ENCODE results near the gene RNF215. TPM values are rescaled to one million over a fixed set of nuclear protein-coding genes. Genes with fewer than 3 reads are reported as not detected.
A peak's percentile ranks its signal among the peaks of the same experiment; 100 is the strongest.

The RNF215 gene
- polyA plus RNA-seq, 1 experiment: 15.8 TPM

- H3K4me3 ChIP-seq (ENCODE audit: low read depth, low read length): no peak overlapping the region
- TF ChIP-seq CTCF (IDR thresholded peaks at IDR 0.05; ENCODE audit: insufficient read depth, low read depth, low read length): no peak
- DNase-seq (ENCODE audit: low read depth): no peak
- H3K36me3 ChIP-seq (ENCODE audit: control insufficient read depth, insufficient read depth, low read length): peaks cover 14% of the 10 kb centered on the region
- ChIA-PET CTCF (interaction anchor here (0.6 to 1.7 kb wide), 3 partner anchors 31 to 266 kb away, joined by 3 to 4 read pairs (median 3); partner anchors contain the start of gene RNF215), POLR2A (interaction anchor here (0.6 kb wide), 1 partner anchor 18 kb away, joined by 3 read pairs; no protein-coding TSS in a partner anchor)
- no peaks in the 10 kb centered on the region for H3K27me3 ChIP-seq (ENCODE audit: control insufficient read depth, insufficient read depth, low read length)
These were observed 32.6 kb downstream of the RNF215 start for GRCh38 chr22:30354644-30355043.

- Histone ChIP-seq H3K4me3 (ENCODE audit: low read depth, low read length) (no peak overlapping the region), H3K27me3 (ENCODE audit: control insufficient read depth, insufficient read depth, low read length) (no peaks in the 10 kb centered on the region), H3K36me3 (ENCODE audit: control insufficient read depth, insufficient read depth, low read length) (peaks cover 15% of the 10 kb centered on the region)
- peak; percentile 62 for DNase-seq (ENCODE audit: low read depth)
- ChIA-PET CTCF (interaction anchor here (1.2 kb wide), 1 partner anchor 88 kb away, joined by 4 read pairs; no protein-coding TSS in a partner anchor), POLR2A (no interaction called here)
- TF ChIP-seq CTCF (IDR thresholded peaks at IDR 0.05; ENCODE audit: insufficient read depth, low read depth, low read length): no peak
These were observed 36.0 kb downstream of the RNF215 start for GRCh38 chr22:30351226-30351625.

GRCh38 chr22:30348809-30349208 is 38.4 kb downstream of the RNF215 start:
- ChIA-PET CTCF (interaction anchor here (0.7 to 2.0 kb wide), 4 partner anchors 58 to 158 kb away, joined by 3 to 5 read pairs (median 3); no protein-coding TSS in a partner anchor), POLR2A (no interaction called here)
- Histone ChIP-seq H3K36me3 (ENCODE audit: control insufficient read depth, insufficient read depth, low read length) (peaks cover 32% of the 10 kb centered on the region), H3K27me3 (ENCODE audit: control insufficient read depth, insufficient read depth, low read length) (no peaks in the 10 kb centered on the region), H3K4me3 (ENCODE audit: low read depth, low read length) (no peak overlapping the region)
- DNase-seq (ENCODE audit: low read depth): peak; percentile 50
- TF ChIP-seq CTCF (IDR thresholded peaks at IDR 0.05; ENCODE audit: insufficient read depth, low read depth, low read length): no peak

GRCh38 chr22:30348404-30348803 is 38.8 kb downstream of the RNF215 start:
- no peak for DNase-seq (ENCODE audit: low read depth)
- Histone ChIP-seq H3K27me3 (ENCODE audit: control insufficient read depth, insufficient read depth, low read length) (no peaks in the 10 kb centered on the region), H3K36me3 (ENCODE audit: control insufficient read depth, insufficient read depth, low read length) (peaks cover 32% of the 10 kb centered on the region), H3K4me3 (ENCODE audit: low read depth, low read length) (no peak overlapping the region)
- no peak for TF ChIP-seq CTCF (IDR thresholded peaks at IDR 0.05; ENCODE audit: insufficient read depth, low read depth, low read length)
- CTCF ChIA-PET: interaction anchor here (0.7 to 2.0 kb wide), 4 partner anchors 58 to 157 kb away, joined by 3 to 5 read pairs (median 3); no protein-coding TSS in a partner anchor
- POLR2A ChIA-PET: no interaction called here

GRCh38 chr22:30347255-30347892 is 39.8 kb downstream of the RNF215 start:
- Histone ChIP-seq H3K36me3 (ENCODE audit: control insufficient read depth, insufficient read depth, low read length) (peaks cover 33% of the 10 kb centered on the region), H3K27me3 (ENCODE audit: control insufficient read depth, insufficient read depth, low read length) (no peaks in the 10 kb centered on the region), H3K4me3 (ENCODE audit: low read depth, low read length) (no peak overlapping the region)
- ChIA-PET POLR2A (no interaction called here), CTCF (interaction anchor here (0.6 to 2.0 kb wide), 4 partner anchors 59 to 1027 kb away, joined by 3 to 5 read pairs (median 4); no protein-coding TSS in a partner anchor)
- TF ChIP-seq CTCF (IDR thresholded peaks at IDR 0.05; ENCODE audit: insufficient read depth, low read depth, low read length): no peak
- no peak for DNase-seq (ENCODE audit: low read depth)
